HG02884 (cell line): ENCODE measurements around the gene ALCAM.

Experiments
- ATAC-seq: cut with Tn5 transposase; IDR thresholded peaks from one replicate; pipeline ENCODE4 v1.9.1; 2021; ENCODE audit warnings: mild to moderate bottlenecking, moderate library complexity; ENCODE audit not compliant: unreplicated experiment

ALCAM gene

GRCh38 chr3:105616374-105617121 lies 249.8 kb downstream of the ALCAM start:
- ATAC-seq = no peak

GRCh38 chr3:105618556-105618955 lies 251.8 kb downstream of the ALCAM start:
- no peak for ATAC-seq

- no peak for ATAC-seq
Observed at GRCh38 chr3:105619651-105620050, 252.9 kb downstream of the ALCAM start.

GRCh38 chr3:105620236-105620635 lies 253.5 kb downstream of the ALCAM start:
- no peak for ATAC-seq

GRCh38 chr3:105622169-105622568 lies 255.5 kb downstream of the ALCAM start:
- ATAC-seq = no peak
